Measurements from ENCODE around the gene ISLR.

GRCh38 chr15:74188216-74188615 is 14.7 kb downstream of the ISLR start:
- TF ChIP-seq CTCF (conservative IDR thresholded peaks at IDR 0.05) (no peak), ZFX (IDR thresholded peaks at IDR 0.05) (no peak)
